ENCODE data around the gene PGBD1.

DNA sequence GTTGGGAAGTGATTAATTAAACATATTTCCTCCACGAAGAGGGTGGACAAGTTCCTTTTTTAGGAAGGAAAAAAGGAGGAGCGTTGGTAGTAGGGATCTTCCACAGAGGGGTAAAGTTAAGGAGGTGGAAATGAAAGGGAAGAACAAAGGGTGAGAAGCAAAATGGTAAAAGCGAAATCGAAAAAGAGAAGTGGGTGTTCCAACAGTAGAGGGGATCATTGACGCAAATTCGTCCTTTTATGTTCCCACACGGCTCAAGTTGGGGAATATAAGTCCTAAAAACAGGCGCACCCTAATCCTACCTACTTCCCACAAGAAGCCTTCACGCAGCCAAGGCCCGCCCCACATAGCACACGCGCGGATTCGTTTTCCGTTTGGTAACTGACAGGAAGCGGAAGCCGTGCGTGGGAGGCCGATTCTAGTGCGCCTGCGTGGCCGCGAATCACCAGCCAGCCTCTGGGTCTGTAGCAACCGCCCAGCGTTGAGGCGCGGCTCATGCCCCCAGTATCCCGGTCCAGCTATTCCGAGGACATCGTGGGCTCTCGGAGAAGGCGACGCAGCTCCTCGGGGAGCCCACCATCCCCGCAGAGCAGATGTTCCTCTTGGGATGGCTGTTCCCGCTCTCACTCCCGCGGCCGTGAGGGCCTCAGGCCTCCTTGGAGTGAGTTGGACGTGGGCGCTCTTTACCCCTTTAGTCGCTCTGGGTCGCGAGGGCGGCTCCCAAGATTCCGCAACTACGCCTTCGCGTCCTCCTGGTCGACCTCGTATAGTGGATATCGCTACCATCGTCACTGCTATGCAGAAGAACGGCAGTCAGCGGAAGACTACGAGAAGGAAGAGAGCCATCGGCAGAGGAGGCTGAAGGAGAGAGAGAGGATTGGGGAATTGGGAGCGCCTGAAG, 22.2 kb upstream of the PGBD1 start, which contains the start of gene NKAPL:
- TF ChIP-seq, protein P1, sequence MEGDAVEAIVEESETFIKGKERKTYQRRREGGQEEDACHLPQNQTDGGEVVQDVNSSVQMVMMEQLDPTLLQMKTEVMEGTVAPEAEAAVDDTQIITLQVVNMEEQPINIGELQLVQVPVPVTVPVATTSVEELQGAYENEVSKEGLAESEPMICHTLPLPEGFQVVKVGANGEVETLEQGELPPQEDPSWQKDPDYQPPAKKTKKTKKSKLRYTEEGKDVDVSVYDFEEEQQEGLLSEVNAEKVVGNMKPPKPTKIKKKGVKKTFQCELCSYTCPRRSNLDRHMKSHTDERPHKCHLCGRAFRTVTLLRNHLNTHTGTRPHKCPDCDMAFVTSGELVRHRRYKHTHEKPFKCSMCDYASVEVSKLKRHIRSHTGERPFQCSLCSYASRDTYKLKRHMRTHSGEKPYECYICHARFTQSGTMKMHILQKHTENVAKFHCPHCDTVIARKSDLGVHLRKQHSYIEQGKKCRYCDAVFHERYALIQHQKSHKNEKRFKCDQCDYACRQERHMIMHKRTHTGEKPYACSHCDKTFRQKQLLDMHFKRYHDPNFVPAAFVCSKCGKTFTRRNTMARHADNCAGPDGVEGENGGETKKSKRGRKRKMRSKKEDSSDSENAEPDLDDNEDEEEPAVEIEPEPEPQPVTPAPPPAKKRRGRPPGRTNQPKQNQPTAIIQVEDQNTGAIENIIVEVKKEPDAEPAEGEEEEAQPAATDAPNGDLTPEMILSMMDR (IDR thresholded peaks at IDR 0.05): no peak
- no peak for TF ChIP-seq POLR2A (IDR thresholded peaks at IDR 0.05)
